K562 (cell line): ENCODE data around the gene TLCD1. TPM values are rescaled to one million over a fixed set of nuclear protein-coding genes. Genes with fewer than 3 reads are reported as not detected.

Experiments
- BDP1 ChIP-seq: IDR thresholded peaks from 3 replicates; pipeline ENCODE4 v1.6.1; 2011; ENCODE audit not compliant: insufficient read length, insufficient read depth
- CCAR2 ChIP-seq: fragments of 200-400 bp; formaldehyde crosslinking; IDR thresholded peaks from 2 replicates; pipeline ENCODE4 v1.6.1; 2017; ENCODE audit warnings: mild to moderate bottlenecking, low read depth, low read length
- E2F6 ChIP-seq, 2 experiments: IDR thresholded peaks; 2 replicates each; pipeline ENCODE4 v1.6.1; 2011; ENCODE audit warnings: borderline replicate concordance in 1 of 2, control low read depth in 1 of 2, low read depth in 1 of 2, low read length in 1 of 2, mild to moderate bottlenecking in 1 of 2, mixed read lengths in 1 of 2, moderate library complexity in 1 of 2; ENCODE audit not compliant: insufficient read depth in 1 of 2, insufficient read length in 1 of 2, poor library complexity in 1 of 2, severe bottlenecking in 1 of 2; ENCODE audit errors: extremely low read depth in 1 of 2
- EP300 ChIP-seq: IDR thresholded peaks from 2 replicates; pipeline ENCODE4 v1.6.1; 2012; ENCODE audit warnings: low read length, improper control_type of control experiment
- ETV1 ChIP-seq: fragments of 450-650 bp; conservative IDR thresholded peaks from 2 replicates; pipeline ENCODE4 v1.6.1; 2016; ENCODE audit warnings: missing genetic modification characterization, control low read depth, low read depth, missing compliant biosample characterization
- HDAC2 ChIP-seq: fragments of 450-650 bp; IDR thresholded peaks from 2 replicates; pipeline ENCODE4 v1.6.1; 2016; ENCODE audit warnings: mild to moderate bottlenecking
- HEY1 ChIP-seq: fragments of 250-450 bp; sonication (Bioruptor Pico); IDR thresholded peaks from 2 replicates; pipeline ENCODE4 v1.5.0; 2020; ENCODE audit warnings: mild to moderate bottlenecking, moderate library complexity, borderline replicate concordance
- HNRNPK ChIP-seq: fragments of 200-400 bp; formaldehyde crosslinking; IDR thresholded peaks from one replicate; pipeline ENCODE4 v1.6.1; 2018; ENCODE audit warnings: mild to moderate bottlenecking, low read depth, low read length; ENCODE audit not compliant: poor library complexity, severe bottlenecking
- IFI16 ChIP-seq: fragments of 250-450 bp; sonication (Bioruptor Pico); IDR thresholded peaks from 2 replicates; pipeline ENCODE4 v2.1.2; 2022; ENCODE audit warnings: mild to moderate bottlenecking, inconsistent platforms
- NFXL1 ChIP-seq: fragments of 450-650 bp; formaldehyde crosslinking; IDR thresholded peaks from 2 replicates; pipeline ENCODE4 v1.4.0; 2021; ENCODE audit warnings: mild to moderate bottlenecking
- NKRF ChIP-seq: fragments of 450-650 bp; IDR thresholded peaks from 2 replicates; pipeline ENCODE4 v1.6.1; 2016; ENCODE audit warnings: borderline replicate concordance
- POLR3A ChIP-seq: IDR thresholded peaks from 2 replicates; pipeline ENCODE4 v1.6.1; 2011; ENCODE audit warnings: borderline replicate concordance, mild to moderate bottlenecking, moderate library complexity; ENCODE audit not compliant: insufficient read length, insufficient read depth; ENCODE audit errors: extremely low read depth
- RBM22 ChIP-seq: fragments of 200-400 bp; formaldehyde crosslinking; IDR thresholded peaks from 2 replicates; pipeline ENCODE4 v1.6.1; 2018; ENCODE audit warnings: low read length, low read depth; ENCODE audit not compliant: poor library complexity, severe bottlenecking
- RBM34 ChIP-seq: fragments of 200-400 bp; formaldehyde crosslinking; IDR thresholded peaks from 2 replicates; pipeline ENCODE4 v1.6.1; 2018; ENCODE audit warnings: low read length, borderline replicate concordance; ENCODE audit not compliant: insufficient read depth
- SMAD2 ChIP-seq: fragments of 150-350 bp; IDR thresholded peaks from 2 replicates; pipeline ENCODE4 v1.6.1; 2014; ENCODE audit warnings: low read depth, mild to moderate bottlenecking, low read length
- STAT5A ChIP-seq: IDR thresholded peaks from 2 replicates; pipeline ENCODE4 v1.6.1; 2012; ENCODE audit warnings: low read length, inconsistent platforms, borderline replicate concordance
- TAF15 ChIP-seq: fragments of 200-400 bp; formaldehyde crosslinking; IDR thresholded peaks from 2 replicates; pipeline ENCODE4 v1.6.1; 2017; ENCODE audit warnings: mild to moderate bottlenecking, low read depth, low read length, moderate library complexity
- TAF9B ChIP-seq: fragments of 450-650 bp; IDR thresholded peaks from 2 replicates; pipeline ENCODE4 v1.6.1; 2018; ENCODE audit warnings: mild to moderate bottlenecking; ENCODE audit not compliant: partially characterized antibody
- TCF7L2 ChIP-seq: fragments of 150-350 bp; IDR thresholded peaks from 2 replicates; pipeline ENCODE4 v1.6.1; 2016; ENCODE audit warnings: low read depth, mild to moderate bottlenecking, low read length, moderate library complexity
- ZBTB8A ChIP-seq: fragments of 450-650 bp; IDR thresholded peaks from 2 replicates; pipeline ENCODE4 v1.6.1; 2018; ENCODE audit warnings: mild to moderate bottlenecking, moderate library complexity; ENCODE audit not compliant: partially characterized antibody
- ZFP30 ChIP-seq: fragments of 250-450 bp; sonication (Bioruptor Pico); IDR thresholded peaks from 2 replicates; pipeline ENCODE4 v1.8.0; 2022; ENCODE audit warnings: moderate library complexity, mild to moderate bottlenecking, inconsistent platforms, borderline replicate concordance
- ZNF140 ChIP-seq: fragments of 250-450 bp; sonication (Bioruptor Pico); IDR thresholded peaks from 2 replicates; pipeline ENCODE4 v1.8.0; 2021; ENCODE audit warnings: moderate library complexity, mild to moderate bottlenecking, inconsistent platforms
- ZNF212 ChIP-seq: fragments of 450-650 bp; formaldehyde crosslinking; IDR thresholded peaks from 2 replicates; pipeline ENCODE4 v1.4.0; 2020; ENCODE audit warnings: mild to moderate bottlenecking
- ZNF324 ChIP-seq: fragments of 250-450 bp; sonication (Bioruptor Pico); IDR thresholded peaks from 2 replicates; pipeline ENCODE4 v1.4.0; 2020; ENCODE audit warnings: mild to moderate bottlenecking
- ZNF584 ChIP-seq: fragments of 200-800 bp; sonication (Bioruptor generic); IDR thresholded peaks from 2 replicates; pipeline ENCODE4 v1.6.1; 2016; ENCODE audit warnings: low read depth, mild to moderate bottlenecking, missing genetic modification characterization, missing compliant biosample characterization
- ZNF696 ChIP-seq: fragments of 250-450 bp; sonication (Bioruptor Pico); conservative IDR thresholded peaks from 2 replicates; pipeline ENCODE4 v1.4.0; 2020; ENCODE audit warnings: mild to moderate bottlenecking, moderate library complexity
- ZNF785 ChIP-seq: fragments of 250-450 bp; sonication (Bioruptor Pico); IDR thresholded peaks from 2 replicates; pipeline ENCODE4 v1.4.0; 2020; ENCODE audit warnings: mild to moderate bottlenecking
- polyA plus RNA-seq, 8 experiments: library from polyadenylated mRNA; depleted of rRNA in 4 of 8; stranded (reverse) in 5 of 8; unstranded in 3 of 8; fragments of >200 nt; fragmentation: Nextera tagmentation in 2 of 8; fragmentation: Illumina TruSeq in 1 of 8; extraction: Ambion mirVana in 2 of 8; extraction: Trizol in 1 of 8; gene quantifications; 2 replicates each; pipeline versions ENCODE4 v1.2.1 to v1.2.3, GENCODE V29; 2011 to 2014; ENCODE audit warnings: inconsistent platforms in 1 of 8, missing spikeins in 1 of 8
- total RNA-seq, 7 experiments: library from RNA; depleted of rRNA in 6 of 7; stranded (reverse); fragments of >200 nt in 6 of 7; fragmentation: Illumina TruSeq in 2 of 7; extraction: Trizol in 2 of 7; gene quantifications; 2 replicates each; pipeline versions ENCODE4 v1.2.1 to v1.2.3, GENCODE V29; 2011 to 2021; ENCODE audit warnings: low replicate concordance in 1 of 7

The TLCD1 gene
- total and polyA plus RNA-seq, 9 of the 15 experiments (the other 6 are each of a cell fraction or from before 2014, with no cell fraction given), result 6.8 to 37.7 (median 21.7) TPM

- TF ChIP-seq CCAR2, result no peak
- no peak for TF ChIP-seq EP300
- no peak for TF ChIP-seq ZNF785
- TF ChIP-seq HEY1 (CRISPR knock-in tag), result no peak
- no peak for TF ChIP-seq NKRF
- TF ChIP-seq POLR3A, result no peak
- no peak for TF ChIP-seq ZNF584 (CRISPR knock-in tag)
- peak; percentile 56 for TF ChIP-seq RBM22
- no peak for TF ChIP-seq ZFP30 (CRISPR knock-in tag)
- no peak for TF ChIP-seq TAF15
- TF ChIP-seq NFXL1 (CRISPR knock-in tag), result no peak
- no peak for TF ChIP-seq ZNF696 (CRISPR knock-in tag)
- no peak for TF ChIP-seq IFI16
- no peak for TF ChIP-seq RBM34
- no peak for TF ChIP-seq ZNF212
- no peak for TF ChIP-seq STAT5A
- no peak for TF ChIP-seq TAF9B
- TF ChIP-seq BDP1, result no peak
- no peak for TF ChIP-seq E2F6 (IDR thresholded peaks at IDR 0.05; ENCODE audit: borderline replicate concordance in 1 of 2, extremely low read depth in 1 of 2, insufficient read depth in 1 of 2, insufficient read length in 1 of 2, low read depth in 1 of 2, low read length in 1 of 2, poor library complexity in 1 of 2, severe bottlenecking in 1 of 2)
- no peak for TF ChIP-seq ZNF324 (CRISPR knock-in tag)
- no peak for TF ChIP-seq ETV1
- no peak for TF ChIP-seq SMAD2
- TF ChIP-seq ZNF140 (CRISPR knock-in tag), result no peak
- TF ChIP-seq TCF7L2, result no peak
- TF ChIP-seq HNRNPK, result no peak
- TF ChIP-seq HDAC2, result peak; percentile 74; the same call in 1 of the 2 replicates
- TF ChIP-seq ZBTB8A, result no peak
Measured at GRCh38 chr17:28744104-28744971, 18.3 kb upstream of the TLCD1 start (continued).
